ENCODE measurements around the gene ATP6AP2.

The ATP6AP2 gene

DNA sequence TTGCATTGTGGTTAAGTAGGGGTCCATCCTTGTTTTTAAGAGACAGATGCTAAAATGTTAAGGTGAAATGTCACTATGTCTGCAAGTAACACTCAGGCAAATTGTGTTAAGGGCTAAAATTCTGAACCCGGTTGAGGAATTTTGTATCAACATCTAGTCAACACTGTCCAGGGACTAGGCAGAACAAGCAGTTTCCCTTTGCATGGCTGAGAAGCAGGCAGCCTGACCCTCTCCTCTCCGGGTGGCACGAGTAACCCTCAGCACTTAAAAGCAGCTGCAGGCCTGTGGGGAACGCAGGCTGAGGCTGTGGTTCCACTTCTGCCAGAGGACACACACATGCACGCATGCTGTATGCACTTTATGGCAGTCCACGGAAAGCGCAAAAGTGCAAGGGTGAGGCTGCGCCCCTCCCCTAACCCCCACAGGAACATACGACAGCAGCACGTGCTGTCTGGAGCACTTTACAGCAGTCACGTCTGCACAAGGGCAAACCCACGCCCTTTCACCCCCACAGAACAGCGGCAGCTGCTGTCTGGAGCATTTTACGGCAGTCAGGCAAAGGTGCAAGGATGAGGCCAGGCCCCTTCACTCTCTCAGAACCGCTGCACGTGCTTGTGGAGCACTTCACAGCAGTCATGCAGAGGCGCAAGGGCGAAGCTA, 41.8 kb downstream of the ATP6AP2 start:
- no peak for DNase-seq (ENCODE audit: low read depth)
- TF ChIP-seq, protein P1, sequence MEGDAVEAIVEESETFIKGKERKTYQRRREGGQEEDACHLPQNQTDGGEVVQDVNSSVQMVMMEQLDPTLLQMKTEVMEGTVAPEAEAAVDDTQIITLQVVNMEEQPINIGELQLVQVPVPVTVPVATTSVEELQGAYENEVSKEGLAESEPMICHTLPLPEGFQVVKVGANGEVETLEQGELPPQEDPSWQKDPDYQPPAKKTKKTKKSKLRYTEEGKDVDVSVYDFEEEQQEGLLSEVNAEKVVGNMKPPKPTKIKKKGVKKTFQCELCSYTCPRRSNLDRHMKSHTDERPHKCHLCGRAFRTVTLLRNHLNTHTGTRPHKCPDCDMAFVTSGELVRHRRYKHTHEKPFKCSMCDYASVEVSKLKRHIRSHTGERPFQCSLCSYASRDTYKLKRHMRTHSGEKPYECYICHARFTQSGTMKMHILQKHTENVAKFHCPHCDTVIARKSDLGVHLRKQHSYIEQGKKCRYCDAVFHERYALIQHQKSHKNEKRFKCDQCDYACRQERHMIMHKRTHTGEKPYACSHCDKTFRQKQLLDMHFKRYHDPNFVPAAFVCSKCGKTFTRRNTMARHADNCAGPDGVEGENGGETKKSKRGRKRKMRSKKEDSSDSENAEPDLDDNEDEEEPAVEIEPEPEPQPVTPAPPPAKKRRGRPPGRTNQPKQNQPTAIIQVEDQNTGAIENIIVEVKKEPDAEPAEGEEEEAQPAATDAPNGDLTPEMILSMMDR (conservative IDR thresholded peaks at IDR 0.05; ENCODE audit: control insufficient read depth, insufficient read depth, low read depth, low read length) = no peak
- H3K4me3 ChIP-seq (ENCODE audit: control insufficient read depth, low read depth, low read length) = no peak overlapping the region

DNA sequence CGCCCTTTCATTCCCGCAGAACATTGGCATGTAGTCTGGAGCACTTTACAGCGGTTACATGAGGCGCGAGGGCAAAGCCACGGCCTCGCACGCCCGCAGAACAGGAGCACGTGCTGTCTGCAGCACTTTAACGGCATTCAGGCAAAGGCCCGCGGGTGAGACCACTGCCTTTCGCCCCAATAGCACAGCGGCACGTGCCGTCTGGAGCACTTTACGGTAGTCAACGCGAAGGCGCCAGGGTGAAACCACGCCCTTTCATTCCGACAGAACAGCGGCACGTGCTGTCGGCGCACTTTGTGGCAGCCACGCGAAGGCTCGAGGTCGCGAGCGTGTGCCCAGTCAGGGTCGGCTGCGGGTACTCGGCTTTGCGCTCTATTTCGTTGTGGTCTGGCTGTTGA, 42.4 kb downstream of the ATP6AP2 start, which contains the start of gene MPC1L:
TSS of gene MPC1L (plus strand) at position 290 of the 398 bp plus-strand sequence. CDS start 138 bp downstream, outside the sequence.
- H3K4me3 ChIP-seq (ENCODE audit: control insufficient read depth, low read depth, low read length) = no peak within 1 kb of the TSS
- no peak for DNase-seq (ENCODE audit: low read depth)
- TF ChIP-seq, protein P1 (conservative IDR thresholded peaks at IDR 0.05; ENCODE audit: control insufficient read depth, insufficient read depth, low read depth, low read length) = no peak

DNA sequence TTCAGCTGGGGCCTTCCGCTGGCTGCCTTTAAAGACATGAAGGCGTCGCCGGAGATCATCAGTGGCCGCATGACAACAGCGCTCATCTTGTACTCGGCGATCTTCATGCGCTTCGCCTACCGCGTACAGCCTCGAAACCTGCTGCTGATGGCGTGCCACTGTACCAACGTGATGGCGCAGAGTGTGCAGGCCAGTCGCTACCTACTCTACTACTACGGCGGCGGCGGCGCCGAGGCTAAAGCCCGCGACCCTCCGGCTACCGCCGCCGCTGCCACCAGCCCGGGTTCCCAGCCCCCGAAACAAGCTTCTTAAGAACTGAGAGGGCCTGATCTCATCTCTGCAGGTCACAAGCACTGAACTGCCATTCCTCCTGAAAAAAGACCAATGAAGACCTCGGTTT, 42.9 kb downstream of the ATP6AP2 start:
- no peak overlapping the region for H3K4me3 ChIP-seq (ENCODE audit: control insufficient read depth, low read depth, low read length)
- TF ChIP-seq, protein P1 (conservative IDR thresholded peaks at IDR 0.05; ENCODE audit: control insufficient read depth, insufficient read depth, low read depth, low read length) = no peak
- DNase-seq (ENCODE audit: low read depth) = no peak

DNA sequence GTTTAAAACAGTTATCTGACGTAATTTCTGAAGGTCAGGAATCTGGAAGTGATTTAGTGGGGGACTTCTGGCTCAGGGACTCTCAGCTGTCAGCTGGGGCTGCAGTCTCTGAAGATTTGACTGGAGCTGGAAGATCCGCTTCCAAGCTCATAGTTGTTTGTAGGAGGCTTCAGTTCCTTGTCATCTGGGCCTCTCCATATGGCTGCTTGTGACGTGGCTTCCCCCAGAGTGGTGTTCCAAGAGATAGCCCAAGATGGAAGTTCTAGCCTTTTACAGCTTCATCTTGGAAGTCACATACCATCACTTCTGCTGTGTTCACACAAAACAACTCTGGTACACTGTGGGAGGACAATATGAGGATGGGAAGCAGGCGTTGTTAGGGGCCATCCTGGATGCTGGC, 44.5 kb downstream of the ATP6AP2 start:
- H3K4me3 ChIP-seq (ENCODE audit: control insufficient read depth, low read depth, low read length) = no peak overlapping the region
- TF ChIP-seq, protein P1 (conservative IDR thresholded peaks at IDR 0.05; ENCODE audit: control insufficient read depth, insufficient read depth, low read depth, low read length) = no peak
- no peak for DNase-seq (ENCODE audit: low read depth)

DNA sequence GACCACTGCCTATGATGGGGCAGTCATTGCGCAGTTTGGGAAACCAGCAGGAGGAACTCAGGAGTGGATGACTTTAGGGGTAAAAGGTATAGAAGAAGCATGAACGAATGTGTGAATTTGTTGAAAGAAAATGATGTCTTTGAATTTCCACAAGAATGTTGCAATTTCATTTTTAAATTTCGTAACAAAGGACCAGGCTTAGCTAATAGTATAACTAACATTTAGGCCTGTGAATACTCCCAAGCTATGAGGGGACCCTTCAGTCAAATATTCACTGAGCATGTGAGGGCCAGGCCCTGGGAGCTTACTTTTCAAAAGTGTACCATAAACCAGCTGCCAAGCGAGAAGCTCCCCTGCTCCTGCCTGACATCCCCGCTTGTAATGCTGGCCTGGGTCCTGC, 47.7 kb downstream of the ATP6AP2 start:
- no peak for DNase-seq (ENCODE audit: low read depth)
- TF ChIP-seq, protein P1 (conservative IDR thresholded peaks at IDR 0.05; ENCODE audit: control insufficient read depth, insufficient read depth, low read depth, low read length) = no peak
- no peak overlapping the region for H3K4me3 ChIP-seq (ENCODE audit: control insufficient read depth, low read depth, low read length)

DNA sequence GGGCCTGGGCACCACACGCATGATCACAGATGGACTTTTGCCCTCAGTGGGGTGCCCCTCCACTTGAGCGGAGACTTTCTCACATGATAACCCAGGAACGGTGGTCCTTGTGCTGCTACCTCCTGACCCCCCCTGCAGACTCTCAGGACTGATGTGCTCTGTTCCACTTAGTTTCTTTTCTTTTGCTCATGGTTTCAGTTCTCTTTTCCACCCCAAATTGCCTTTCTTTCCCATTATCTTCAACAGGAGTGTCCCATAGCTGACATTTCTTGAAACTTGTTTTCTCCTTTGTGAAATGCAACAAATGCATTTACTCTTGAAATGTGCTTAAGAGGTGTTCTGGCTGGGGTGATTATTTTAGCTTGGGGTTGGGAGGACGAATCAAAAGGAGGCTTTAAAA, 51.4 kb downstream of the ATP6AP2 start:
- H3K4me3 ChIP-seq (ENCODE audit: control insufficient read depth, low read depth, low read length) = no peak overlapping the region
- TF ChIP-seq, protein P1 (conservative IDR thresholded peaks at IDR 0.05; ENCODE audit: control insufficient read depth, insufficient read depth, low read depth, low read length) = no peak
- no peak for DNase-seq (ENCODE audit: low read depth)

All from fibroblast of mammary gland (primary cell).